ENCODE data around the gene DHDH. TPM values are rescaled to one million over a fixed set of nuclear protein-coding genes. Genes with fewer than 3 reads are reported as not detected.

DHDH gene
- total RNA-seq, 2 experiments from 2014 or later: 4.2 to 4.5 TPM

DNA sequence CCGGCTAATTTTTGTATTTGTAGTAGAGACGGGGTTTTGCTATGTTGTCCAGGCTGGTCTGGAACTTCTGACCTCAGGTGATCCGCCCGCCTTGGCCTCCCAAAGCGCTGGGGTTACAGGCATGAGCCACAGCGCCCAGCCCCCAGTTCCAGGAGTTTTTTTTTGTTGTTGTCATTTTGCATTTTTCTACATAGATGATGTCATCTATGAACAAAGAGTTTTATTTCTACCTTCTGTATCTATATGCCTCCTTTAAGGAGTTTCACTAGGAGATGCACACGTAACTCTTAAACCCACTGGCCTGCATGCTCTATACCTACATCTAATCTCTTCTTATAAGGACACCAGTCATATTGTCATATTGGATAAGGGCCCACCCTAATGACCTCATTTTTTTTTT lies 4.8 kb downstream of the DHDH start:
- no peak overlapping the region for H3K4me3 Mint-ChIP-seq
- CTCF ChIA-PET: interaction anchor here (0.7 kb wide), 1 partner anchor 32 kb away, joined by 3 read pairs; no protein-coding TSS in a partner anchor
- no peaks in the 10 kb centered on the region for H3K27me3 Mint-ChIP-seq (ENCODE audit: low read depth)
- H3K36me3 Mint-ChIP-seq (ENCODE audit: low read depth): peaks cover 12% of the 10 kb centered on the region
- intact Hi-C loops (cut with micrococcal nuclease): no loop called here
- no peak for DNase-seq
- no peak overlapping the region for H3K27ac Mint-ChIP-seq
- peaks cover 5% of the 10 kb centered on the region for H3K4me1 Mint-ChIP-seq (ENCODE audit: low read depth)
- H3K9me3 Mint-ChIP-seq: peaks cover 6% of the 10 kb centered on the region

DNA sequence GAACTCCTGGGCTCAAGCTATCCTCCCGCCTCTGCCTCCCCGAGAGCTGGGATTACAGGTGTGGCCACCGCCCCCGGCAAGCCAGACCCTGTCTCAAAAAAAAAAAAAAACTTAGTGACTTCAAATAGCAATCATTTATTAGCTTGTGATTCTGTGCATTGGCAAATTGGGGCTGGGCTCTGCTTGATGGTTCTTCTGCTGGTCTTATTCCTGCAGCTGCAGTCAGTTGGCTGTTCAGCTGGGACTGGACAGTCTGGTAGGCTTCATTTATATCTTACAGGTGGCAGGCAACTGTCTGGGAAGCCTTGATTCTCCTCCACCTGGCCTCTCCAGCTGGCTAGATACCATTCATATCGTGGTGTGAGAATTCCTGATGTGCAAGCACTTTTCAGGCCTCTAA lies 7.4 kb downstream of the DHDH start:
- H3K36me3 Mint-ChIP-seq (ENCODE audit: low read depth): peaks cover 12% of the 10 kb centered on the region
- no peak for DNase-seq
- peaks cover 6% of the 10 kb centered on the region for H3K9me3 Mint-ChIP-seq
- H3K4me1 Mint-ChIP-seq (ENCODE audit: low read depth): no peaks in the 10 kb centered on the region
- H3K4me3 Mint-ChIP-seq: no peak overlapping the region
- intact Hi-C loops (cut with micrococcal nuclease): no loop called here
- H3K27ac Mint-ChIP-seq: no peak overlapping the region
- CTCF ChIA-PET: interaction anchor here (0.7 kb wide), 2 partner anchors 26 to 152 kb away, joined by 3 to 4 read pairs; no protein-coding TSS in a partner anchor
- H3K27me3 Mint-ChIP-seq (ENCODE audit: low read depth): no peaks in the 10 kb centered on the region

DNA sequence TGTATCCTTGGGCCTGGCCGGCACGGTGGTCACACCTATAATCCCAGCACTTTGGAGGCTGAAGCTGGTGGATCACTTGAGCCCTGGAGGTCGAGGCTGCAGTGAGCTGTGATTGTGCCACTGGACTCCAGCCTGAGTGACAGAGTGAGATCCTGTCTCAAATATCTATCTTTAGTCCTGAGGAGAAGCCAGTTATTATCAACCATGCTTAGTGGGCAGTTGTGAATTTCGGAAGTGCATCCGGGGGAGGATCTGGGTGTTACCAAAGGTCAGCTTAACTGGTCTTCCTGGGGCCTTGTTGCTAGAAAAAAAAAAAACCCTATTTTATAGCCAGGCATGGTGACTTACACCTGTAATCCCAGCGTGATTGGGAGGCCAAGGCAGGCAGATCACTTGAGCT lies 9.6 kb downstream of the DHDH start:
- intact Hi-C loops (cut with micrococcal nuclease): no loop called here
- no peaks in the 10 kb centered on the region for H3K27me3 Mint-ChIP-seq (ENCODE audit: low read depth)
- DNase-seq: no peak
- no peak overlapping the region for H3K4me3 Mint-ChIP-seq
- CTCF ChIA-PET: no interaction called here
- no peak overlapping the region for H3K27ac Mint-ChIP-seq
- peaks cover 10% of the 10 kb centered on the region for H3K9me3 Mint-ChIP-seq
- H3K4me1 Mint-ChIP-seq (ENCODE audit: low read depth): no peaks in the 10 kb centered on the region
- peaks cover 12% of the 10 kb centered on the region for H3K36me3 Mint-ChIP-seq (ENCODE audit: low read depth)

DNA sequence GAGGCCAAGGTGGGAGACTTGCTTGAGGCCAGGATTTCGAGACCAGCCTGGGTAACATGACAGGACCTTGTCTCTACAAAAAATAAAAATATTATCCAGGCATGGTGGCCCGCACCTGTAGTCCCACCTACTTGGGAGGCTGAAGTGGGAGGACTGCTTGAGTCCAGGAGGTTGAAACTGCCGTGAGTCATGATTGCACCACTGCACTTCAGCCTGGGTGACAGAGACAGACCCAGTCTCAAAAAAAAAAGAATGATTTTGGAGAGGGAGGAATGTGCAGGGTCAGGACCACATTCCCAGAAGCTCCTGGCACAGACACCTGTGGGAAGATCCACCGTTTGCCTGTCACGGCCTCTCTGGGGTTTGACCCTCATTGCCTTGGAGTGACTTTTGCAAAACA lies 11.9 kb downstream of the DHDH start:
- CTCF ChIA-PET: interaction anchor here (0.6 kb wide), 1 partner anchor 9 kb away, joined by 3 read pairs; the partner anchor contains the start of gene BAX

DNA sequence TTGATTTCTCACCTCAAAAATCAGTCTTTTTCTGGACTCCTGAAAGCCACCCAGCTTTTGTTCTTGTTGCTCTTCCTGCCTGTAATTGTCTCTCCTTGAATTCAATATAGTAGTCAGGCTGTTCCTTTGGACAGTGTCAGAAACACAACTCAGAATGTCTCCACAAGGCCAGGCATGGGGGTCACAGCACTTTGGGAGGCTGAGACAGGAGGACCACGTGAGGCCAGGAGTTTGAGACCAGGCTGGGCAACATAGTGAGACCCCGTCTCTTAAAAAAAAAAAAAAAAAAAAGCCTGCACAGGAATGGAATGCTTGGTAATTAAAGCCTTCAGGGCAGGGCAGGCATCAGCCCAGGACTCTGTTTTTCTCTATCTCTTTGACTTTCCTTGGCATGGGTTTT lies 12.3 kb downstream of the DHDH start:
- Mint-ChIP-seq H3K36me3 (ENCODE audit: low read depth) (peaks cover 5% of the 10 kb centered on the region), H3K4me1 (ENCODE audit: low read depth) (no peaks in the 10 kb centered on the region), H3K27ac (no peak overlapping the region), H3K27me3 (ENCODE audit: low read depth) (no peaks in the 10 kb centered on the region), H3K4me3 (no peak overlapping the region), H3K9me3 (peaks cover 8% of the 10 kb centered on the region)
- intact Hi-C loops (cut with micrococcal nuclease): no loop called here
- DNase-seq: no peak
- CTCF ChIA-PET: interaction anchor here (0.6 kb wide), 1 partner anchor 9 kb away, joined by 3 read pairs; the partner anchor contains the start of gene BAX

More for the DNA sequence above, 11.9 kb downstream of the DHDH start:
- no peaks in the 10 kb centered on the region for H3K27me3 Mint-ChIP-seq (ENCODE audit: low read depth)
- peaks cover 10% of the 10 kb centered on the region for H3K9me3 Mint-ChIP-seq
- H3K27ac Mint-ChIP-seq: no peak overlapping the region
- H3K4me3 Mint-ChIP-seq: no peak overlapping the region
- intact Hi-C loops (cut with micrococcal nuclease): no loop called here
- no peaks in the 10 kb centered on the region for H3K4me1 Mint-ChIP-seq (ENCODE audit: low read depth)
- H3K36me3 Mint-ChIP-seq (ENCODE audit: low read depth): peaks cover 8% of the 10 kb centered on the region
- DNase-seq: no peak

DNA sequence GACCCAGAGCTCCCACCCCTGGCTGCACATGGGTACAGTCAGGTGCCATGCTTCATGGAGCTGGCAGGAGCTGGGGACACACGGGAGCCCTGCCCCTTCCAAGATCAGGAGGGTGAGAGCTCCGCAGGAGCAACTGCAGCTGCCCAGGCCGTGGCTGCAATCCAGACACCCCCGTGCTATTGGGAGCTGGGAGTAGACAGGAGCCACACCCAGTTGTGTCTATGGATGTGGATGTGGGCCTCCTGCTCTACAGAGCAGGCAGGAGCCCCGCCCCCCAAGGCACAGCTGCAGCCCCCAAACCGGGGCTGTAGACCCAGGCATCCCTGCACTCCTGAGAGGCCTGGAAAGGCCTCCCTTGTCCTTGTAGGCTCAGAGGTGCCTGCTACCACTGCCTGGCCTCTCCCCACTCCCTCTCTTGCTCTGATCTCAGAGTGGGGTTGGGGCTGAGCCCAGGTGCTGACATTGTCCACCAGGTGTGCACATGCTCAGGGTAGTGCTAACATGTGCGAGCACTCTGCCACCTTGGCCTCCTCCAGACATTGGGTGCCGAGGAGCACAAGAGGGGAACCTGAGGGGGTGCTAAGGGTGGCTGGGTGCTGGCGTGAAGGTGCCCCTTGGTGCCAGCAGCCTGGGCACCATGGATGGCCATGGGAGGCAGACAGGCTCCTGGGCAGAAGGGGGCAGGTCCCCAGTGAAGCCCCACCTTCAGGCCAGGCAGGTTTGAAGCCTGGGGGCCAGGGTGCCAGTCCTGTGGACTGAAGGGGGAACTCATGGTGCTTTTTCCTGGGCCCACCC lies 13.2 kb downstream of the DHDH start:
- H3K9me3 Mint-ChIP-seq: peaks cover 4% of the 10 kb centered on the region
- no peak overlapping the region for H3K27ac Mint-ChIP-seq
- no peaks in the 10 kb centered on the region for H3K36me3 Mint-ChIP-seq (ENCODE audit: low read depth)
- no peak for DNase-seq
- CTCF ChIA-PET: no interaction called here
- no peaks in the 10 kb centered on the region for H3K4me1 Mint-ChIP-seq (ENCODE audit: low read depth)
- intact Hi-C loops (cut with micrococcal nuclease): no loop called here
- H3K27me3 Mint-ChIP-seq (ENCODE audit: low read depth): no peaks in the 10 kb centered on the region
- no peak overlapping the region for H3K4me3 Mint-ChIP-seq

DNA sequence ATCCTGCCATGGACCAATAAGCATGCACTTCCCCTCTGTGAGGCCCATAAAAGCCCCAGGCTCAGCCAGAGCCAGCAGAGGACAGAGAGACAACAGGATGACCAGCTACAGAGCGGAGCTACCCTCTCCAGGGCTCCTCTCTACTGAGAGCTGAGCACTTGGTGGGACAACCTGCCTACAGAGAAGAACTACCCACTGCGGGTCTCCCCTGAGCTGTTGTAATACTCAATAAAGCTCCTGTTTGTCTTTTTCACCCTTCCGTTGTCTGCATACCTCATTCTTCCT lies 13.7 kb downstream of the DHDH start:
- H3K36me3 Mint-ChIP-seq (ENCODE audit: low read depth): no peaks in the 10 kb centered on the region
- H3K4me3 Mint-ChIP-seq: no peak overlapping the region
- intact Hi-C loops (cut with micrococcal nuclease): no loop called here
- peaks cover 4% of the 10 kb centered on the region for H3K9me3 Mint-ChIP-seq
- CTCF ChIA-PET: interaction anchor here (0.5 kb wide), 1 partner anchor 25 kb away, joined by 3 read pairs; no protein-coding TSS in a partner anchor
- H3K27me3 Mint-ChIP-seq (ENCODE audit: low read depth): no peaks in the 10 kb centered on the region
- no peak overlapping the region for H3K27ac Mint-ChIP-seq
- H3K4me1 Mint-ChIP-seq (ENCODE audit: low read depth): no peaks in the 10 kb centered on the region
- DNase-seq: no peak

DNA sequence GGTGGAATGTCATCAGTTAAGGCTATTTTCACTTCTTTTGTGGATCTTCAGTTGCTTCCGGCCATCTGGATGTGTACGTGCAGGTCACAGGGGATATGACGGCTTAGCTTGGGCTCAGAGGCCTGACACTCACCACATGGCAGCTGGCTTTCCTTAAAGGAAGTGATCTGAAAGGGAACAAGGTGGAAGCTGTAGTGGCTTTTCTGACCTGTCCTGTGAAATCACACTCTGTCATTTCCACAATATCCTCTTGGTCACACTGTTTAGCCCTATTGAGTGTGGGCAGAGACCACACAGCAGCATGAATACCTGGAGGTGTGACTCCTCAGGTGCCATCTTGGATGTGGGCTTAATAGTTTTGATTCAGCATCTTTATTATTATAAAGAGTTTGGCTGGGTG lies 16.7 kb downstream of the DHDH start:
- peaks cover 4% of the 10 kb centered on the region for H3K9me3 Mint-ChIP-seq
- H3K4me1 Mint-ChIP-seq (ENCODE audit: low read depth): peaks cover 4% of the 10 kb centered on the region
- DNase-seq: no peak
- CTCF ChIA-PET: interaction anchor here (1.0 kb wide), 1 partner anchor 155 kb away, joined by 3 read pairs; no protein-coding TSS in a partner anchor
- no peak overlapping the region for H3K4me3 Mint-ChIP-seq
- intact Hi-C loops (cut with micrococcal nuclease): no loop called here
- no peak overlapping the region for H3K27ac Mint-ChIP-seq
- peaks cover 1% of the 10 kb centered on the region for H3K36me3 Mint-ChIP-seq (ENCODE audit: low read depth)
- H3K27me3 Mint-ChIP-seq (ENCODE audit: low read depth): no peaks in the 10 kb centered on the region

DNA sequence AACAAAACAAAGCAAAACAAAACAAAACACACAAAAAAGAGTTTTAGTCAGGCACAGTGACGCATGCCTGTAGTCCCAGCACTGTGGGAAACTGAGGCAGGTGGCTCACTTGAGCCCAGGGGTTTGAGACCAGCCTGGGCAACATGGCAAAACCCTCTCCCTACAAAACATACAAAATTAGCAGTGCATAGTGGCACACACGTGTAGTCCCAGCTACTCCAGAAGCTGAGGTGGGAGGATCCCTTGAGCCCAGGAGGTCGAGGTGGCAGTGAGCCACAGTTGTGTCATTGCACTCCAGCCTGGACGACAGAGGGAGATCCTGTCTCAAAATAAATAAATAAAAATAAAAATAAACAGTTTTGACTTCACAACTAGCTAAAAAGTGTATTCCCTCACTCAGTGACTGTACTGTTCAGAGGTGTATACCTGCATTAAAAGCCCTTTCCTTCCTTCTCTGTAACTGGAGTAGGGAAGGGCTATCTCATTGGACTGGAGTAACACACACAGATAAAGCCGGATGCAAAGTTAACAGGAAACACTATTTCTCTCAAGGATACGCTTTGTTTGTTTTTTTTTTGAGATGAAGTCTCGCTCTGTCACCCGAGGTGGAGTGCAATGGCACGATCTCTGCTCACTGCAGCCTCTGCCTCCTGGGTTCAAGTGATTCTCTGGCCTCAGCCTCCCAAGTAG lies 17.5 kb downstream of the DHDH start:
- peaks cover 4% of the 10 kb centered on the region for H3K9me3 Mint-ChIP-seq

DNA sequence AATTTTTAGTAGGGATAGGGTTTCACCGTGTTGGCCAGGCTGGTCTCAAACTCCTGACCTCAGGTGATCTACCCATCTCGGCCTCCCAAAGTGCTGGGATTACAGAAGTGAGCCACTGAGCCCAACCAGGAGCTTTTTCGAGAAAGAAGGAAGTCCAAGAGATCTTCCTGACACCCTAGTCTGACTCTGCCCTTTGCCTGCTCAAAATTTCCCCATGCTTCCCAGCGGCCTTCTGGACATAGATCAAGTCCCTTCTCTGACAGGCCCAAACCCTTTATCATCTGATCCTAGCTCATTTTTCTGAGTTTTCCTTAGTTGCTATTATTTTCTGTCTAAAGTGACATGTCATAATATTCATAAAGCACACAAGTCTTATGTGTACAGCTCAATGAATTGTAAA lies 19.6 kb downstream of the DHDH start:
- CTCF ChIA-PET: interaction anchor here (0.6 to 2.8 kb wide), 3 partner anchors 17 to 56 kb away, joined by 3 to 13 read pairs (median 4); no protein-coding TSS in a partner anchor
- intact Hi-C loops (cut with micrococcal nuclease): no loop called here
- Mint-ChIP-seq H3K9me3 (no peaks in the 10 kb centered on the region), H3K36me3 (ENCODE audit: low read depth) (peaks cover 26% of the 10 kb centered on the region), H3K4me1 (ENCODE audit: low read depth) (peaks cover 27% of the 10 kb centered on the region), H3K4me3 (no peak overlapping the region), H3K27me3 (ENCODE audit: low read depth) (no peaks in the 10 kb centered on the region), H3K27ac (no peak overlapping the region)
- no peak for DNase-seq

More for the DNA sequence above, 17.5 kb downstream of the DHDH start:
- Mint-ChIP-seq H3K36me3 (ENCODE audit: low read depth) (peaks cover 8% of the 10 kb centered on the region), H3K4me3 (no peak overlapping the region), H3K27me3 (ENCODE audit: low read depth) (no peaks in the 10 kb centered on the region), H3K27ac (no peak overlapping the region), H3K4me1 (ENCODE audit: low read depth) (peaks cover 12% of the 10 kb centered on the region)
- CTCF ChIA-PET: interaction anchor here (1.0 to 1.3 kb wide), 3 partner anchors 14 to 163 kb away, joined by 3 to 6 read pairs (median 3); partner anchors contain the start of gene FTL
- DNase-seq: no peak
- intact Hi-C loops (cut with micrococcal nuclease): no loop called here

DNA sequence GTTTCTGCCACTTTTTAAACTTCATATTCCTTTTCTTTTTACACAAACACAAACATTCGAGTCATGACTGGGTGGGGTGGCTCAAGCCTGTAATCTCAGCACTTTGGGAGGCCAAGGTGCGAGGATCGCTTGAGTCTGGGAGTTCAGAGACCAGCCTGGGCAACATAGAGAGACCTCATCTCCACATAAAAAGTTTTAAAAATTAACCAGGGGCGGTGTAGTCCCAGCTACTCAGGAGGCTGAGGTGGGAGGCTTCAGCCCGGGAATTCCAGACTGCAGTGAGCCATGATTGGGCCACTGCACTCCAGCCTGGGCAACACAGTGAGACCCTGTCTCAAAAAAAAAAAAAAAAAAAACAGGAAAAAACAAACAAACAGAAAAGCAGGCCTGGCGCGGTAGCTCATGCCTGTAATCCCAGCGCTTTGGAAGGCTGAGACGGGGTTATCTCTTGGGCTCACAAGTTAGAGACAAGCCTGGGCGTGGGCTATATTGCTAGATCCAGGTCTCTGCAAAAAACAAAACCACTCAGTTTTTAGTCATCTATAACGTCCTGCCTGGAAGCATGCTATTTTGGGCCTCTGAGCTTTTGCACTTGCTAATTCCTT lies 20.6 kb downstream of the DHDH start:
- CTCF ChIA-PET: interaction anchor here (0.5 to 2.8 kb wide), 7 partner anchors 8 to 607 kb away, joined by 3 to 13 read pairs (median 4); partner anchors contain the start of gene NUCB1
- no peak for DNase-seq
- Mint-ChIP-seq H3K4me3 (peak overlapping the region; percentile 77), H3K4me1 (ENCODE audit: low read depth) (peaks cover 29% of the 10 kb centered on the region), H3K27me3 (ENCODE audit: low read depth) (no peaks in the 10 kb centered on the region), H3K9me3 (no peaks in the 10 kb centered on the region), H3K36me3 (ENCODE audit: low read depth) (peaks cover 32% of the 10 kb centered on the region), H3K27ac (peak overlapping the region; percentile 84)
- intact Hi-C loops (cut with micrococcal nuclease): loop anchor here (1.0 to 2.0 kb wide), 3 partner anchors 11 to 79 kb away; partner anchors contain the start of genes FTL and NUCB1

Measured in activated naive CD4-positive, alpha-beta T cell treated with anti-CD3 and anti-CD28 coated beads for 36 hours (primary cell).